B cell (primary cell): ENCODE data around the gene CREB5. TPM values are rescaled to one million over a fixed set of nuclear protein-coding genes. Genes with fewer than 3 reads are reported as not detected.

Experiments
- ATAC-seq: fragments of 200-7000 bp; cut with Tn5 transposase; one replicate; pipeline ENCODE4 v1.10.0; 2021; ENCODE audit warnings: low read depth, mild to moderate bottlenecking, moderate number of reproducible peaks, moderate library complexity
- CTCF ChIA-PET: fragments of 350-600 bp; sonication (Branson Sonifier 250); formaldehyde crosslinking; loops from one replicate; lab custom pipeline; 2021; ENCODE audit warnings: antibody characterized with exemption, inconsistent platforms; lab: Charles Lee
- POLR2A ChIA-PET: fragments of 350-600 bp; sonication (Branson Sonifier 250); formaldehyde crosslinking; loops from one replicate; lab custom pipeline; 2021; ENCODE audit warnings: antibody characterized with exemption; lab: Charles Lee
- DNase-seq: peaks from one replicate; pipeline ENCODE4 v3.0.0; 2013
- H2AFZ ChIP-seq: 2 replicates; pipeline ENCODE4 v1.6.1; 2012; ENCODE audit warnings: mild to moderate bottlenecking, low read depth, low read length; ENCODE audit not compliant: insufficient read depth, poor library complexity, severe bottlenecking
- H3K27ac ChIP-seq, 2 donors: 1 replicate in 1 of 2; 2 replicates in 1 of 2; pipeline ENCODE4 v1.5.1; 2012 to 2013; ENCODE audit warnings: low read length in 2 of 2, mild to moderate bottlenecking in 2 of 2, moderate library complexity in 1 of 2
- H3K27me3 ChIP-seq, 4 experiments: fragments of 200-600 bp in 1 of 4; sonication (generic) in 1 of 4; replicated peaks in 1 of 4; 1 replicate in 2 of 4; 2 replicates in 2 of 4; pipeline versions ENCODE4 v1.6.1 to v1.7.0; 2013 to 2016; ENCODE audit warnings: low read length in 3 of 4, mild to moderate bottlenecking in 2 of 4, mixed read lengths in 1 of 4, moderate library complexity in 1 of 4; ENCODE audit not compliant: insufficient read depth in 4 of 4, control insufficient read depth in 3 of 4; ENCODE audit errors: control extremely low read depth in 1 of 4
- H3K36me3 ChIP-seq, 2 experiments: replicated peaks in 1 of 2; 1 replicate in 1 of 2; 2 replicates in 1 of 2; pipeline versions ENCODE4 v1.6.1 to v1.7.1; 2013; ENCODE audit warnings: low read length in 1 of 2; ENCODE audit not compliant: insufficient read depth in 2 of 2, control insufficient read depth in 1 of 2; ENCODE audit errors: control extremely low read depth in 1 of 2, extremely low read depth in 1 of 2
- H3K4me1 ChIP-seq, 2 donors: fragments of 200-600 bp in 1 of 2; sonication (generic) in 1 of 2; 1 replicate in 1 of 2; 2 replicates in 1 of 2; pipeline versions ENCODE4 v1.5.1 to v1.6.1; 2013 to 2017; ENCODE audit warnings: low read length in 2 of 2; ENCODE audit not compliant: control insufficient read depth in 2 of 2, insufficient read depth in 2 of 2
- H3K4me2 ChIP-seq: replicated peaks from 2 replicates; pipeline ENCODE3; 2012; ENCODE audit warnings: mild to moderate bottlenecking, low read depth, low read length; ENCODE audit not compliant: poor library complexity, severe bottlenecking
- H3K4me3 ChIP-seq, 5 experiments: fragments of 200-600 bp in 1 of 5; sonication (generic) in 1 of 5; 1 replicate in 3 of 5; 2 replicates in 2 of 5; pipeline versions ENCODE4 v1.5.1 to v1.7.0; 2011 to 2016; ENCODE audit warnings: low read length in 4 of 5, mild to moderate bottlenecking in 4 of 5, low read depth in 2 of 5, control low read depth in 1 of 5, moderate library complexity in 1 of 5; ENCODE audit not compliant: insufficient read depth in 1 of 5; ENCODE audit errors: control extremely low read depth in 1 of 5, extremely low read depth in 1 of 5
- H3K79me2 ChIP-seq: fragments of 200-600 bp; sonication (generic); one replicate; pipeline ENCODE4 v1.6.0; 2016; ENCODE audit warnings: low read length; ENCODE audit not compliant: control insufficient read depth, insufficient read depth
- H3K9ac ChIP-seq: fragments of 200-600 bp; sonication (generic); 2 replicates; pipeline ENCODE4 v1.6.1; 2017; ENCODE audit warnings: mild to moderate bottlenecking, low read length, moderate library complexity
- H3K9me3 ChIP-seq, 3 donors: one replicate each; pipeline versions ENCODE4 v1.6.1 to v1.7.1; 2013; ENCODE audit warnings: low read length in 2 of 3; ENCODE audit not compliant: control insufficient read depth in 2 of 3, insufficient read depth in 1 of 3; ENCODE audit errors: control extremely low read depth in 1 of 3
- H4K20me1 ChIP-seq: 2 replicates; pipeline ENCODE4 v1.6.0; 2012; ENCODE audit warnings: mild to moderate bottlenecking, low read length; ENCODE audit not compliant: insufficient read depth, control insufficient read depth, poor library complexity, severe bottlenecking
- H3K27ac Mint-ChIP-seq: one replicate; pipeline ENCODE4 v1.8.0; 2021; ENCODE audit warnings: mixed read lengths
- H3K27me3 Mint-ChIP-seq: one replicate; pipeline ENCODE4 v1.8.0; 2021; ENCODE audit warnings: mixed read lengths
- H3K4me1 Mint-ChIP-seq: one replicate; pipeline ENCODE4 v1.8.0; 2021; ENCODE audit warnings: mixed read lengths
- H3K4me3 Mint-ChIP-seq: one replicate; pipeline ENCODE4 v1.8.0; 2021; ENCODE audit warnings: mixed read lengths
- H3K9me3 Mint-ChIP-seq: one replicate; pipeline ENCODE4 v1.8.0; 2022; ENCODE audit warnings: mixed read lengths; ENCODE audit not compliant: insufficient read depth
- EZH2 ChIP-seq: IDR thresholded peaks from 2 replicates; pipeline ENCODE4 v1.6.1; 2012; ENCODE audit warnings: borderline replicate concordance, low read depth, mild to moderate bottlenecking, moderate library complexity, low read length; ENCODE audit not compliant: insufficient read depth, poor library complexity, severe bottlenecking
- WGBS: methylation state at CpG from one replicate; pipeline ENCODE4 v1.1.5; 2013; ENCODE audit warnings: missing lambda C conversion rate; ENCODE audit not compliant: insufficient coverage; 5-methylcytosine and 5-hydroxymethylcytosine counted together
- intact Hi-C: fragments of 100-400 bp; cut with micrococcal nuclease; formaldehyde crosslinking; loops from one replicate; pipeline ENCODE4 v1.10.0; 2022
- polyA plus RNA-seq: library from polyadenylated mRNA; depleted of rRNA; stranded (reverse); fragments of >200 nt; gene quantifications from 2 replicates; pipeline ENCODE4 v1.2.3, GENCODE V29; 2012
- total RNA-seq, 2 donors: library from RNA; stranded (reverse); fragments of 120-200 nt in 1 of 2; gene quantifications; 1 replicate in 1 of 2; 2 replicates in 1 of 2; pipeline versions ENCODE4 v1.2.3 to v1.2.4, GENCODE V29; 2013 to 2022
- TF ChIP-seq, protein P1 (sequence below): fragments of 200-600 bp; IDR thresholded peaks from one replicate; pipeline ENCODE4 v1.8.0; 2022; ENCODE audit warnings: antibody characterized with exemption, mild to moderate bottlenecking

The CREB5 gene
- total and polyA plus RNA-seq, 2 donors (not counting 1 experiment from before 2014, with no cell fraction given) = 0.05 to 0.95 TPM

DNA sequence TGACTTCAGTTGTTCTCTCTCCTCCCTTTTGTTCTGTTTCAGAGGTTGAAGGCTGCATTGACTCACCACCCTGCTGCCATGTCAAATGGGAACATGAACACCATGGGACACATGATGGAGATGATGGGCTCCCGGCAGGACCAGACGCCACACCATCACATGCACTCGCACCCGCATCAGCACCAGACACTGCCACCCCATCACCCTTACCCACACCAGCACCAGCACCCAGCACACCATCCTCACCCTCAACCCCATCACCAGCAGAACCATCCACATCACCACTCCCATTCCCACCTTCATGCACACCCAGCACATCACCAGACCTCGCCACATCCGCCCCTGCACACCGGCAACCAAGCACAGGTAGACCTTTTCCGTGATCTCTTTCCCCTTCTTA, 391.8 kb downstream of the CREB5 start:
- DNase-seq (no peak), ATAC-seq (no peak)
- H3K4me1 Mint-ChIP-seq = peaks cover 5% of the 10 kb centered on the region
- H3K9me3 ChIP-seq = no peaks in the 10 kb centered on the region
- H4K20me1 ChIP-seq = no peaks in the 10 kb centered on the region
- no peak overlapping the region for H3K4me2 ChIP-seq
- H3K27me3 ChIP-seq = no peaks in the 10 kb centered on the region
- H3K27ac Mint-ChIP-seq = no peak overlapping the region
- H3K27me3 Mint-ChIP-seq = no peaks in the 10 kb centered on the region
- no peak overlapping the region for H3K4me3 Mint-ChIP-seq
- H2AFZ ChIP-seq = no peak overlapping the region
- H3K4me1 ChIP-seq = no peaks in the 10 kb centered on the region
- no peaks in the 10 kb centered on the region for H3K36me3 ChIP-seq
- no peak overlapping the region for H3K9ac ChIP-seq
- H3K27ac ChIP-seq = no peak overlapping the region
- intact Hi-C loops = no loop called here
- no peaks in the 10 kb centered on the region for H3K9me3 Mint-ChIP-seq
- H3K4me3 ChIP-seq = no peak overlapping the region
- WGBS = 98% methylated on average over 8 of the region's 8 CpGs
- POLR2A ChIA-PET = no interaction called here
- H3K79me2 ChIP-seq = no peaks in the 10 kb centered on the region
- CTCF ChIA-PET = no interaction called here
- TF ChIP-seq, protein P1, sequence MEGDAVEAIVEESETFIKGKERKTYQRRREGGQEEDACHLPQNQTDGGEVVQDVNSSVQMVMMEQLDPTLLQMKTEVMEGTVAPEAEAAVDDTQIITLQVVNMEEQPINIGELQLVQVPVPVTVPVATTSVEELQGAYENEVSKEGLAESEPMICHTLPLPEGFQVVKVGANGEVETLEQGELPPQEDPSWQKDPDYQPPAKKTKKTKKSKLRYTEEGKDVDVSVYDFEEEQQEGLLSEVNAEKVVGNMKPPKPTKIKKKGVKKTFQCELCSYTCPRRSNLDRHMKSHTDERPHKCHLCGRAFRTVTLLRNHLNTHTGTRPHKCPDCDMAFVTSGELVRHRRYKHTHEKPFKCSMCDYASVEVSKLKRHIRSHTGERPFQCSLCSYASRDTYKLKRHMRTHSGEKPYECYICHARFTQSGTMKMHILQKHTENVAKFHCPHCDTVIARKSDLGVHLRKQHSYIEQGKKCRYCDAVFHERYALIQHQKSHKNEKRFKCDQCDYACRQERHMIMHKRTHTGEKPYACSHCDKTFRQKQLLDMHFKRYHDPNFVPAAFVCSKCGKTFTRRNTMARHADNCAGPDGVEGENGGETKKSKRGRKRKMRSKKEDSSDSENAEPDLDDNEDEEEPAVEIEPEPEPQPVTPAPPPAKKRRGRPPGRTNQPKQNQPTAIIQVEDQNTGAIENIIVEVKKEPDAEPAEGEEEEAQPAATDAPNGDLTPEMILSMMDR = no peak
- TF ChIP-seq EZH2 = no peak

DNA sequence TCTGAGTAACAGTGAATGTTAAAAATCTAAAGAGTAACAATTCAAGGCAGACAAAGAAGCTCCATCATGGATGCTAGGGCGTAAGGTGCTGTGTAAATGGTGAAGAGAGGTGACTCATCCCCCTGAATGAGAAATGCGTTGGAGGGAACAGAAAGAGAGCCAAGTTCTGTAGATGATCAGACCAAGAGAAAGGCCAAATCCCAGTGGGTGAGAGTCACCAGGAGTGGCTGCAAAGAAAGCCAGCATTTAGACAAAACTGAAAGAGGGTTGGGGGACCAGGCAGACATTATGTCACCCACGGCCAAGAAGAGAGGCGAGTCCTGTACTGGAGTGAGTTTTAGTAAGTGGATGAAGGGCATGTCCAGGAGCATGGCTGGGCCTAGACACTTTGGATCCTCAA, 392.7 kb downstream of the CREB5 start:
- Histone ChIP-seq H2AFZ (no peak overlapping the region), H3K27me3 (no peaks in the 10 kb centered on the region), H3K4me3 (no peak overlapping the region), H3K9me3 (no peaks in the 10 kb centered on the region), H3K4me1 (no peaks in the 10 kb centered on the region), H3K79me2 (no peaks in the 10 kb centered on the region), H3K27ac (no peak overlapping the region), H3K36me3 (no peaks in the 10 kb centered on the region), H4K20me1 (no peaks in the 10 kb centered on the region), H3K9ac (no peak overlapping the region), H3K4me2 (no peak overlapping the region)
- H3K27ac Mint-ChIP-seq = no peak overlapping the region
- ChIA-PET POLR2A (no interaction called here), CTCF (no interaction called here)
- H3K4me1 Mint-ChIP-seq = peaks cover 8% of the 10 kb centered on the region
- TF ChIP-seq, protein P1 = no peak
- no peak for TF ChIP-seq EZH2
- intact Hi-C loops = no loop called here
- no peaks in the 10 kb centered on the region for H3K9me3 Mint-ChIP-seq
- WGBS = 100% methylated on average over 3 of the region's 4 CpGs
- H3K4me3 Mint-ChIP-seq = no peak overlapping the region
- ATAC-seq (no peak), DNase-seq (no peak)
- H3K27me3 Mint-ChIP-seq = no peaks in the 10 kb centered on the region
